Endodermal cell (in vitro differentiated cells): Measurements from ENCODE around the gene SEMA5B. TPM values are rescaled to one million over a fixed set of nuclear protein-coding genes. Genes with fewer than 3 reads are reported as not detected.

Experiments used
- DNase-seq: peaks from one replicate; pipeline ENCODE4 v3.0.0-alpha.2; 2017
- H3K27ac ChIP-seq: 2 replicates; pipeline ENCODE4 v1.5.1; 2013; ENCODE audit warnings: mild to moderate bottlenecking, low read depth, low read length, moderate library complexity
- H3K27me3 ChIP-seq: 2 replicates; pipeline ENCODE4 v1.6.1; 2013; ENCODE audit warnings: mild to moderate bottlenecking, low read length, moderate library complexity; ENCODE audit not compliant: insufficient read depth, control insufficient read depth, poor library complexity, severe bottlenecking
- H3K36me3 ChIP-seq: 2 replicates; pipeline ENCODE4 v1.7.0; 2013; ENCODE audit warnings: mild to moderate bottlenecking, low read length, moderate library complexity; ENCODE audit not compliant: control insufficient read depth, insufficient read depth
- H3K4me1 ChIP-seq: one replicate; pipeline ENCODE4 v1.7.0; 2013; ENCODE audit warnings: low read length; ENCODE audit not compliant: control insufficient read depth, insufficient read depth
- H3K4me3 ChIP-seq: 2 replicates; pipeline ENCODE4 v1.5.1; 2013; ENCODE audit warnings: mild to moderate bottlenecking, low read length, moderate library complexity
- H3K9ac ChIP-seq: 2 replicates; pipeline ENCODE4 v1.6.1; 2013; ENCODE audit warnings: mild to moderate bottlenecking, low read length, moderate library complexity; ENCODE audit not compliant: poor library complexity, severe bottlenecking; ENCODE audit errors: extremely low read depth
- H3K9me3 ChIP-seq: 2 replicates; pipeline ENCODE4 v1.6.1; 2013; ENCODE audit warnings: mild to moderate bottlenecking, low read length, moderate library complexity; ENCODE audit not compliant: control insufficient read depth
- H3K27ac Mint-ChIP-seq: 2 replicates; pipeline ENCODE4 v1.8.0; 2020; ENCODE audit warnings: mixed read lengths
- H3K27me3 Mint-ChIP-seq: 2 replicates; pipeline ENCODE4 v1.8.0; 2021; ENCODE audit warnings: mild to moderate bottlenecking, mixed read lengths; ENCODE audit not compliant: insufficient read depth
- H3K36me3 Mint-ChIP-seq: 2 replicates; pipeline ENCODE4 v1.8.0; 2020; ENCODE audit warnings: low read depth, mixed read lengths
- H3K4me1 Mint-ChIP-seq: 2 replicates; pipeline ENCODE4 v1.8.0; 2020; ENCODE audit warnings: mixed read lengths
- H3K4me3 Mint-ChIP-seq: 2 replicates; pipeline ENCODE4 v1.8.0; 2020; ENCODE audit warnings: mild to moderate bottlenecking, moderate library complexity, mixed read lengths
- H3K9me3 Mint-ChIP-seq: 2 replicates; pipeline ENCODE4 v1.8.0; 2020; ENCODE audit warnings: mild to moderate bottlenecking, mixed read lengths
- WGBS, 2 experiments: methylation state at CpG; one replicate each; pipeline versions ENCODE4 v1.1.5 to v1.1.7; 2013; ENCODE audit warnings: missing lambda C conversion rate in 2 of 2, mixed read lengths in 1 of 2; ENCODE audit not compliant: insufficient coverage in 1 of 2, insufficient read length in 1 of 2; 5-methylcytosine and 5-hydroxymethylcytosine counted together
- total RNA-seq, 2 donors: library from RNA; stranded (reverse); fragmentation: NEBNext Ultra II Directional in 1 of 2; extraction: Animal tissue kit (Norgen Biotek cat#: 25700) in 1 of 2; gene quantifications; 2 replicates in 1 of 2; 3 replicates in 1 of 2; pipeline ENCODE4 v1.2.1, GENCODE V29; 2021
- TF ChIP-seq, protein P1 (sequence below): fragments of 200-600 bp; sonication (generic); conservative IDR thresholded peaks from 2 replicates; pipeline ENCODE4 v1.5.0; 2021; ENCODE audit warnings: antibody characterized with exemption, mild to moderate bottlenecking

Gene SEMA5B
- total RNA-seq, 2 donors from 2014 or later = 37.3 to 45.8 TPM

- WGBS, 2 experiments = 90 to 100% methylated on average over 2 to 7 of the region's 7 CpGs
- peaks cover 4% of the 10 kb centered on the region for H3K36me3 Mint-ChIP-seq
- peaks cover 4% of the 10 kb centered on the region for H3K36me3 ChIP-seq
- no peak overlapping the region for H3K27ac Mint-ChIP-seq
- no peaks in the 10 kb centered on the region for H3K27me3 ChIP-seq
- TF ChIP-seq, protein P1, sequence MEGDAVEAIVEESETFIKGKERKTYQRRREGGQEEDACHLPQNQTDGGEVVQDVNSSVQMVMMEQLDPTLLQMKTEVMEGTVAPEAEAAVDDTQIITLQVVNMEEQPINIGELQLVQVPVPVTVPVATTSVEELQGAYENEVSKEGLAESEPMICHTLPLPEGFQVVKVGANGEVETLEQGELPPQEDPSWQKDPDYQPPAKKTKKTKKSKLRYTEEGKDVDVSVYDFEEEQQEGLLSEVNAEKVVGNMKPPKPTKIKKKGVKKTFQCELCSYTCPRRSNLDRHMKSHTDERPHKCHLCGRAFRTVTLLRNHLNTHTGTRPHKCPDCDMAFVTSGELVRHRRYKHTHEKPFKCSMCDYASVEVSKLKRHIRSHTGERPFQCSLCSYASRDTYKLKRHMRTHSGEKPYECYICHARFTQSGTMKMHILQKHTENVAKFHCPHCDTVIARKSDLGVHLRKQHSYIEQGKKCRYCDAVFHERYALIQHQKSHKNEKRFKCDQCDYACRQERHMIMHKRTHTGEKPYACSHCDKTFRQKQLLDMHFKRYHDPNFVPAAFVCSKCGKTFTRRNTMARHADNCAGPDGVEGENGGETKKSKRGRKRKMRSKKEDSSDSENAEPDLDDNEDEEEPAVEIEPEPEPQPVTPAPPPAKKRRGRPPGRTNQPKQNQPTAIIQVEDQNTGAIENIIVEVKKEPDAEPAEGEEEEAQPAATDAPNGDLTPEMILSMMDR = no peak
- peaks cover 13% of the 10 kb centered on the region for H3K4me1 Mint-ChIP-seq
- no peak overlapping the region for H3K9ac ChIP-seq
- no peaks in the 10 kb centered on the region for H3K9me3 Mint-ChIP-seq
- no peak overlapping the region for H3K4me3 ChIP-seq
- H3K9me3 ChIP-seq = no peaks in the 10 kb centered on the region
- H3K27ac ChIP-seq = no peak overlapping the region
- no peak overlapping the region for H3K4me3 Mint-ChIP-seq
- DNase-seq = no peak
- peaks cover 1% of the 10 kb centered on the region for H3K27me3 Mint-ChIP-seq
- H3K4me1 ChIP-seq = no peaks in the 10 kb centered on the region
Observed at GRCh38 chr3:122967765-122968164, 59.8 kb downstream of the SEMA5B start.

GRCh38 chr3:122967356-122967755 lies 60.2 kb downstream of the SEMA5B start:
- H3K4me3 ChIP-seq = no peak overlapping the region
- no peaks in the 10 kb centered on the region for H3K4me1 ChIP-seq
- H3K4me3 Mint-ChIP-seq = no peak overlapping the region
- no peak for DNase-seq
- no peaks in the 10 kb centered on the region for H3K9me3 ChIP-seq
- no peak overlapping the region for H3K27ac ChIP-seq
- peaks cover 4% of the 10 kb centered on the region for H3K36me3 Mint-ChIP-seq
- 94 to 100% methylated on average over 2 to 4 of the region's 4 CpGs for WGBS, 2 experiments
- no peaks in the 10 kb centered on the region for H3K9me3 Mint-ChIP-seq
- peaks cover 17% of the 10 kb centered on the region for H3K4me1 Mint-ChIP-seq
- peaks cover 4% of the 10 kb centered on the region for H3K27me3 Mint-ChIP-seq
- H3K27me3 ChIP-seq = no peaks in the 10 kb centered on the region
- H3K9ac ChIP-seq = no peak overlapping the region
- peaks cover 4% of the 10 kb centered on the region for H3K36me3 ChIP-seq
- TF ChIP-seq, protein P1 = no peak
- peak overlapping the region; percentile 16 for H3K27ac Mint-ChIP-seq

DNA sequence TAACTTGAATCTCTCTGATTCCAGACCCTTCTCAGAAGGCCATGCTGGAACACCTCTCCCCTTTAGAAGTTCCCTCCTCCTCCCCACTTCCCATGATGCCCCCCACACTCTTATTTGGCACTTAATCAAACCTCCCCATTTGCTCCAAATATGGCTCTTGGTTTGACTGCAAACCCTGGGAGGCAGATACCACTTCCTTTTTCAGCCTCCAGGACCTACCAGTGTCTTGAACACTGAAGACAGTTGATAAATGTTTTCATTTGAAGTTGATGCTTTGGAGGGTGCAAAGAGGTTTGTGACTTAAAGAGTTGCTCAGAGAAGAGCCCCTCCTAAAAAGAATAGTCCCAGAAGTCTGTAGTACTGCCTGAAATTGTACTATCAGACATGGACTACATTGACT lies 61.5 kb downstream of the SEMA5B start:
- H3K9me3 Mint-ChIP-seq = no peaks in the 10 kb centered on the region
- H3K4me3 Mint-ChIP-seq = no peak overlapping the region
- Histone ChIP-seq H3K4me3 (no peak overlapping the region), H3K27ac (no peak overlapping the region), H3K36me3 (no peaks in the 10 kb centered on the region), H3K27me3 (no peaks in the 10 kb centered on the region), H3K9me3 (no peaks in the 10 kb centered on the region), H3K4me1 (no peaks in the 10 kb centered on the region), H3K9ac (no peak overlapping the region)
- TF ChIP-seq, protein P1 = no peak
- peaks cover 21% of the 10 kb centered on the region for H3K4me1 Mint-ChIP-seq
- peaks cover 4% of the 10 kb centered on the region for H3K27me3 Mint-ChIP-seq
- no peak for DNase-seq
- H3K27ac Mint-ChIP-seq = no peak overlapping the region
- H3K36me3 Mint-ChIP-seq = peaks cover 10% of the 10 kb centered on the region
